CD14-positive monocyte (primary cell): ENCODE data around the gene COPS3. TPM values are rescaled to one million over a fixed set of nuclear protein-coding genes. Genes with fewer than 3 reads are reported as not detected.

Source experiments
- DNase-seq, 3 donors: peaks; one replicate each; pipeline ENCODE4 v3.0.0-alpha.2; 2011 to 2022
- H2AFZ ChIP-seq: 2 replicates; pipeline ENCODE4 v1.6.0; 2012; ENCODE audit warnings: mild to moderate bottlenecking, low read depth, low read length, inconsistent platforms; ENCODE audit not compliant: insufficient read depth, poor library complexity, severe bottlenecking
- H3K27ac ChIP-seq, 2 donors: 1 replicate in 1 of 2; 2 replicates in 1 of 2; pipeline ENCODE4 v1.5.1; 2012 to 2013; ENCODE audit warnings: low read length in 2 of 2, control low read depth in 1 of 2, inconsistent platforms in 1 of 2, low read depth in 1 of 2, mild to moderate bottlenecking in 1 of 2
- H3K27me3 ChIP-seq, 2 donors: one replicate each; pipeline versions ENCODE4 v1.6.0 to v1.6.1; 2011 to 2013; ENCODE audit warnings: low read length in 2 of 2; ENCODE audit not compliant: control insufficient read depth in 2 of 2, insufficient read depth in 2 of 2
- H3K36me3 ChIP-seq, 2 donors: replicated peaks in 1 of 2; 1 replicate in 1 of 2; 2 replicates in 1 of 2; pipeline versions ENCODE4 v1.5.1 to v1.6.1; 2012 to 2013; ENCODE audit warnings: low read length in 2 of 2, control low read depth in 1 of 2, inconsistent platforms in 1 of 2, mild to moderate bottlenecking in 1 of 2; ENCODE audit not compliant: insufficient read depth in 2 of 2, control insufficient read depth in 1 of 2
- H3K4me1 ChIP-seq, 2 donors: 1 replicate in 1 of 2; 2 replicates in 1 of 2; pipeline versions ENCODE4 v1.5.1 to v1.6.1; 2012 to 2013; ENCODE audit warnings: low read length in 2 of 2, control low read depth in 1 of 2, inconsistent platforms in 1 of 2, mild to moderate bottlenecking in 1 of 2, moderate library complexity in 1 of 2; ENCODE audit not compliant: insufficient read depth in 2 of 2, control insufficient read depth in 1 of 2
- H3K4me2 ChIP-seq: replicated peaks from 2 replicates; pipeline ENCODE3; 2012; ENCODE audit warnings: low read length, moderate library complexity, mild to moderate bottlenecking; ENCODE audit not compliant: poor library complexity, severe bottlenecking; ENCODE audit errors: extremely low read depth
- H3K4me3 ChIP-seq, 3 experiments: fragments of 200-600 bp in 1 of 3; sonication (generic) in 1 of 3; replicated peaks in 1 of 3; 1 replicate in 2 of 3; 2 replicates in 1 of 3; pipeline ENCODE4 v1.5.1; 2011 to 2013; ENCODE audit warnings: low read length in 3 of 3, mild to moderate bottlenecking in 3 of 3, control low read depth in 2 of 3, low read depth in 2 of 3, inconsistent platforms in 1 of 3, moderate library complexity in 1 of 3
- H3K79me2 ChIP-seq: 2 replicates; pipeline ENCODE4 v1.6.0; 2012; ENCODE audit warnings: mild to moderate bottlenecking, control low read depth, inconsistent platforms, low read length, moderate library complexity; ENCODE audit not compliant: insufficient read depth
- H3K9ac ChIP-seq: 2 replicates; pipeline ENCODE4 v1.6.0; 2017; ENCODE audit warnings: low read length, mild to moderate bottlenecking; ENCODE audit not compliant: insufficient read depth, poor library complexity, severe bottlenecking
- H3K9me3 ChIP-seq, 2 donors: replicated peaks in 1 of 2; 1 replicate in 1 of 2; 2 replicates in 1 of 2; pipeline versions ENCODE4 v1.5.1 to v1.6.1; 2012 to 2013; ENCODE audit warnings: low read length in 2 of 2, control low read depth in 1 of 2; ENCODE audit not compliant: control insufficient read depth in 1 of 2, insufficient read depth in 1 of 2
- H4K20me1 ChIP-seq: 2 replicates; pipeline ENCODE4 v1.6.0; 2012; ENCODE audit warnings: mild to moderate bottlenecking, low read length, control low read depth, moderate library complexity; ENCODE audit not compliant: insufficient read depth
- H3K27ac Mint-ChIP-seq, 7 donors: one replicate each; pipeline ENCODE4 v1.8.0; 2020; ENCODE audit warnings: mild to moderate bottlenecking in 7 of 7, mixed read lengths in 7 of 7, moderate library complexity in 6 of 7, inconsistent platforms in 2 of 7
- H3K27me3 Mint-ChIP-seq, 3 donors: one replicate each; pipeline ENCODE4 v1.8.0; 2021 to 2022; ENCODE audit warnings: low read depth in 3 of 3, mild to moderate bottlenecking in 3 of 3, mixed read lengths in 3 of 3, moderate library complexity in 3 of 3, inconsistent platforms in 1 of 3
- H3K36me3 Mint-ChIP-seq, 2 donors: one replicate each; pipeline ENCODE4 v1.8.0; 2020; ENCODE audit warnings: mixed read lengths in 2 of 2, inconsistent platforms in 1 of 2, mild to moderate bottlenecking in 1 of 2
- H3K4me1 Mint-ChIP-seq: one replicate; pipeline ENCODE4 v1.8.0; 2020; ENCODE audit warnings: mild to moderate bottlenecking, mixed read lengths
- H3K4me3 Mint-ChIP-seq, 2 donors: one replicate each; pipeline ENCODE4 v1.8.0; 2020; ENCODE audit warnings: mild to moderate bottlenecking in 2 of 2, mixed read lengths in 2 of 2, moderate library complexity in 1 of 2
- H3K9me3 Mint-ChIP-seq, 7 donors: one replicate each; pipeline ENCODE4 v1.8.0; 2020 to 2022; ENCODE audit warnings: mixed read lengths in 7 of 7, mild to moderate bottlenecking in 6 of 7, moderate library complexity in 6 of 7, inconsistent platforms in 2 of 7
- CTCF ChIP-seq: fragments of 200-600 bp; IDR thresholded peaks from one replicate; pipeline ENCODE4 v1.8.0; 2022; ENCODE audit warnings: antibody characterized with exemption, mild to moderate bottlenecking
- WGBS: methylation state at CpG from one replicate; pipeline ENCODE4 v1.1.5; 2013; ENCODE audit warnings: missing lambda C conversion rate; ENCODE audit not compliant: insufficient coverage; 5-methylcytosine and 5-hydroxymethylcytosine counted together
- intact Hi-C, 2 donors: fragments of 100-400 bp; cut with micrococcal nuclease; formaldehyde crosslinking; loops; one replicate each; pipeline versions ENCODE4 v1.15.0 to v1.15.1; 2023
- polyA plus RNA-seq, 3 donors: library from polyadenylated mRNA; depleted of rRNA in 1 of 3; unstranded in 2 of 3; stranded (reverse) in 1 of 3; fragments of 300-500 nt in 2 of 3; fragments of >200 nt in 1 of 3; fragmentation: Illumina TruSeq in 2 of 3; gene quantifications; 1 replicate in 2 of 3; 2 replicates in 1 of 3; pipeline ENCODE4 v1.2.3, GENCODE V29; 2012 to 2021

COPS3 gene
- polyA plus RNA-seq, 3 donors = 47.6 to 122 (median 117) TPM

GRCh38 chr17:17200311-17200710 is 80.7 kb downstream of the COPS3 start:
- Mint-ChIP-seq H3K4me1 (peaks cover 15% of the 10 kb centered on the region), H3K27ac (no peak overlapping the region), H3K4me3 (no peak overlapping the region), H3K9me3 (no peaks in the 10 kb centered on the region), H3K36me3 (peaks cover 19 to 30% of the 10 kb centered on the region in 2 donors), H3K27me3 (peaks cover 8 to 11% (median 10%) of the 10 kb centered on the region in 3 donors)
- Histone ChIP-seq H3K27ac (no peak overlapping the region), H3K9ac (no peak overlapping the region), H3K27me3 (peaks cover 0 to 4% of the 10 kb centered on the region in 2 donors), H3K9me3 (no peaks in the 10 kb centered on the region), H3K4me3 (no peak overlapping the region), H2AFZ (no peak overlapping the region), H3K4me1 (peaks cover 10 to 13% of the 10 kb centered on the region in 2 donors), H3K4me2 (no peak overlapping the region), H3K36me3 (no peaks in the 10 kb centered on the region), H4K20me1 (no peaks in the 10 kb centered on the region), H3K79me2 (no peaks in the 10 kb centered on the region)
- no peak for TF ChIP-seq CTCF
- 96% methylated on average over 3 of the region's 7 CpGs for WGBS
- intact Hi-C loops = no loop called here
- DNase-seq = no peak

GRCh38 chr17:17198281-17198680 is 82.8 kb downstream of the COPS3 start:
- no peak overlapping the region for H3K9ac ChIP-seq
- no peak overlapping the region for H2AFZ ChIP-seq
- H4K20me1 ChIP-seq = no peaks in the 10 kb centered on the region
- H3K4me3 ChIP-seq = no peak overlapping the region
- Mint-ChIP-seq H3K4me1 (no peaks in the 10 kb centered on the region), H3K36me3 (peaks cover 16 to 22% of the 10 kb centered on the region in 2 donors), H3K4me3 (no peak overlapping the region), H3K27ac (no peak overlapping the region), H3K9me3 (no peaks in the 10 kb centered on the region), H3K27me3 (peaks cover 0 to 2% (median 0%) of the 10 kb centered on the region in 3 donors)
- no peaks in the 10 kb centered on the region for H3K79me2 ChIP-seq
- no peaks in the 10 kb centered on the region for H3K9me3 ChIP-seq
- no peak for TF ChIP-seq CTCF
- no peaks in the 10 kb centered on the region for H3K36me3 ChIP-seq
- intact Hi-C loops = no loop called here
- no peak overlapping the region for H3K4me2 ChIP-seq
- 100% methylated on average over 1 of the region's 1 CpG for WGBS
- DNase-seq = no peak
- no peak overlapping the region for H3K27ac ChIP-seq
- no peaks in the 10 kb centered on the region for H3K27me3 ChIP-seq
- no peaks in the 10 kb centered on the region for H3K4me1 ChIP-seq
